Activated T-helper 1 cell treated with anti-CD3 and anti-CD28 coated beads, Interleukin-2, amount 50 U/mL, for 16 hours (primary cell): ENCODE data around the gene RNF113B.

Experiments used
- DNase-seq, 2 donors: peaks; one replicate each; pipeline ENCODE4 v3.0.0-alpha.2; 2020; ENCODE audit warnings: low read depth in 1 of 2, low spot score in 1 of 2

RNF113B gene

GRCh38 chr13:98141509-98142379, 35.3 kb downstream of the RNF113B start:
- DNase-seq = no peak

- DNase-seq = no peak
Observed at GRCh38 chr13:98141091-98141490, 36.0 kb downstream of the RNF113B start.

GRCh38 chr13:98134901-98135300, 42.2 kb downstream of the RNF113B start:
- DNase-seq = no peak

GRCh38 chr13:98133946-98134345, 43.1 kb downstream of the RNF113B start:
- no peak for DNase-seq

GRCh38 chr13:98129059-98129746, 47.9 kb downstream of the RNF113B start:
- DNase-seq = no peak
